ENCODE results near the gene GRIN2A.
"Not testable (repeated sequence)": the region's sequence is repeated elsewhere in the genome, so short reads cannot be mapped to it uniquely, and the experiment has no call there.

The GRIN2A gene

GRCh38 chr16:9908613-9909012 is 273.6 kb downstream of the GRIN2A start:
- DNase-seq, result no peak

DNA sequence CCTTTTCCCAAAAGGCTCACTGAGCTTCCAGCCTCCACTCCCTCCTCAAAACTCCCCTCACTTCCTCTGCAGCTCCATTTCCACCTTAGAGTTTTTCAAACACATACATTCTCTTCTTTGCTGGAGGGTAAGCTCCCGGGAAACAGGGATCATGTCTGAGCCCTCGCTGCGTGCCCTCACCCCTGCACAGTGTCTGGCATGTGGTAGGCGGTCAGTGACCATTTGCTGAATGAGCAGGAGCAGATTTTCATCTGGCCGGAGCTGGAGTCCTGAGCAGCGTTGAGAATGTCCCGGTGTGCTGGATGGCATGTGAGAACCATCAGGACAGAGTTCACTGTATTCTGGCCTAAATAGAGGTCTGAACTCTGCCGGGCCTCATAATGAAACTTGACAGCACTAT is 274.5 kb downstream of the GRIN2A start:
- DNase-seq, result no peak

GRCh38 chr16:9906218-9906617 is 276.0 kb downstream of the GRIN2A start:
- DNase-seq, result no peak

- DNase-seq, result no peak
Measured at GRCh38 chr16:9904526-9904925, 277.7 kb downstream of the GRIN2A start.

GRCh38 chr16:9900576-9900975 is 281.7 kb downstream of the GRIN2A start:
- DNase-seq, result no peak

DNA sequence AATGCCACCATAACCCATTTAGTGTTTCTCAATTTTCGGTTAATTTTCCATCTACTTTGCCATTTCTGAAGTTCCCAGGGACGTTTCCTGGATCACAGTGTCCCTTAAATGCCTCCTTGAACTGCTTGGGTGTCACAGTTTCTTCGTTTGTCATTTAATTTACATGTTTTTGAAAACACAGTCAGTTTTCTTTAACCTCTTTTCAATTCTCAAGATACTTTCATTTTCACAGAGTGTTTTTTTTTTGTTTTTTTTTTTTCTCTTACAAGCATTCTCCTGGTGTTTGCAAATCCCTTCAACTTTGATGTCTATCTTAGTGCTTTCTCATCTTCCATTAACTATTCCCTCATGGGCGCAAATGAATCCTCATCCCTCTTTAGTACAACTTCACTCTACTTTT is 283.7 kb downstream of the GRIN2A start:
- no peak for DNase-seq

- DNase-seq, result no peak
Measured at GRCh38 chr16:9898124-9898523, 284.1 kb downstream of the GRIN2A start.

GRCh38 chr16:9895817-9896216 is 286.4 kb downstream of the GRIN2A start:
- no peak for DNase-seq

DNA sequence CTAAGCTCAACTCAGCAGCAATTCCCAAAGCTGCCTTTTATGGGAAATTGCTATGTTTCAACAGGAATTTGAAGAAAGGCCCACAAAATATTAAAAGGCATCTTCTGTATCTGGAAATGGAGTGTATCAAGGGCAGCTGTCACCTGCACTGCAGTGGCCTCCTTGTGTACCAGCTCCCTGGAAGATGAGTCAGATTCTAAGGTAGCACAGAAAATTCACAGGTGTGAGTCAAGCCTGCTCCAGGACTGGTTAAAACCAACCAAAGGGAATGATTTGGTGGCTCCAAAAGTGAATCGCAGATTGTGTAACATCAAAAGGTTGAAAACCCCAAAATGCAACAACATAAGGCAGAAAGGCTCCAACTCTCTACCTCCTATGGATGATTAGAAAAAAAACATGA is 296.4 kb downstream of the GRIN2A start:
- DNase-seq, result no peak

GRCh38 chr16:9885467-9885866 is 296.8 kb downstream of the GRIN2A start:
- DNase-seq, result no peak

DNA sequence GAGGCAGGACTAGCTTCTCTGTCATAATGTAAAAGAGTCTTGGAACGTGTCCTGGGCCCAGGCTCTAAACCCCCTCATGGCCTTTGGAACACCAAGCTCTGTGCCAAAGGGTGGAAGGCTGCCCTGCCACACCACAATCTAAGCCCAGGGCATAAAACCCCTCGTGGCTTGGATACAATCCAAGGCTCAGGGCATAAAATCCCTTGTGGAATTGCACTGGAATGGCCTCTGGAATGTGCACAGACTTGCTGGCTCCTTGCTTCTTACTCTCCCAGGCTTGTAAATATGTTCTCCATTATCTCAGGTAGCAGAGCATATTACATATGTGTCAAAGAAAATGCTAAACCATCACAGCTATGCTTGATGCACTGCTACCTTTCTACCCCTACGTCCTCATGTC is 306.2 kb downstream of the GRIN2A start:
- not testable (repeated sequence) for DNase-seq

- no peak for DNase-seq
Measured at GRCh38 chr16:9874219-9874618, 308.0 kb downstream of the GRIN2A start.

GRCh38 chr16:9870962-9871361 is 311.3 kb downstream of the GRIN2A start:
- DNase-seq, result no peak

DNA sequence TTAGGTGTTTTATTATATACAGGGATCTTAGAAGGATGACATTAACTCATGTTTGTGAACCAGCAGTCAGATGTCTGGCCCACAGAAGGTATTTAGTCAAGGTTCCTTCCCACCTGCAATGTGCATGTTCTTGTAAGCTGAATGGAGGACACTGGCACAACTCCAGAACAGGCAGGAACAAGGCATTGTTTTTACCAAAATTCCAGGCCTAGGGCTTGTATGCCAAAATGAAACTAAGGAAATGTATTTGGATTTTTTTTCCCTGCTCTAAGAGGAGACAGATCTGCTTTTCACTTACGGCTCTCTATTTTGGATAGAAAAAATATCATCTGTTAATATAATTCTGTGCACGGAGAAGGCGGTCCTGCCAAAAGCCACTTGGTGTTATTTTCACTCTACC is 312.5 kb downstream of the GRIN2A start:
- DNase-seq, result no peak

DNA sequence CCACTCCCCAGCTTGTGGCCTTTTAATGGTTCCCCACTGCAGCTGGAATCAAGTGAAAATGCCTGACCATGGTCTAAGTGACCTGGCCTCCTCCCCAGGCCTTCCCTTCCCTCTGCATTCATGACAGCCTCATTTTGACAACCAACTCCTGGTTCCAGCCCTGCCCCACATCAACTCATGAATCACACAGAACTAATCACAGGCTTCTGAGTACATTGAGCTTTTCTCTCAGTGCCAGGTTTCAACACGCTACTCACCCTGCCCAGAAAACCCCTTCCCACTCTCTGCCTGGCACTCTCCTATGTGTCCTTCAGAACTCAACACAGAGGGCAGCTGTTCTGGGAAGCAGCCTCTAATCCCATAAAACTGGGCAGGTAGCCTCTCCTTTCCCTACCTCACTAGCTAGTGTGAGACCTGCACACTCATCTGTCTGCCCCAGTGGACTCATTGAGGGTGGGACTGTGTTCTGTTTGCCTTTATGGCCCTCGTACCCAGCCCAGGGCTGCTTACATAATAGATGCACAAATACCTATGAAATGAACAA is 313.6 kb downstream of the GRIN2A start:
- no peak for DNase-seq

- DNase-seq, result no peak
Measured at GRCh38 chr16:9867176-9867575, 315.1 kb downstream of the GRIN2A start.

DNA sequence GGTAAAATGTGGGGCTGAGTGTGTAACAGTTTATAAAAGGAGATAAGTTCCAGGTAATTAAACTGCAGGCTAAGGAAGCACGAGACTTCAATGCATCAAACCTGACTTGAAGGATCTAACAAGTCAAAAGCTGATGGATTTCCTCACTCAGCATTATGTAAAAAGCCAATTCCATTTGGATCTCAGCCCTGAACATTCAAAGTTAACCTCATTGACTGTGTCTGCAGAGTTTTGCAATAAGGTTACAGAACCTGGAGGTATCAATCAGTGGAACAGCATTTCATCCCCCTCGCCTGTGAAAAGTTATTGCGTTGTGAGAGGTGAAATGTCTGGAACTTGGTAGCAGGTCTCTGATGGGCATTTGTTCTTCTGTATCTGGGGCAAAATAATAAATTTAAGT is 317.8 kb downstream of the GRIN2A start:
- no peak for DNase-seq

- DNase-seq, result no peak
Measured at GRCh38 chr16:9862327-9862726, 319.9 kb downstream of the GRIN2A start.

GRCh38 chr16:9860876-9861275 is 321.4 kb downstream of the GRIN2A start:
- DNase-seq, result no peak

GRCh38 chr16:9859701-9860327 is 322.4 kb downstream of the GRIN2A start:
- DNase-seq, result no peak

DNA sequence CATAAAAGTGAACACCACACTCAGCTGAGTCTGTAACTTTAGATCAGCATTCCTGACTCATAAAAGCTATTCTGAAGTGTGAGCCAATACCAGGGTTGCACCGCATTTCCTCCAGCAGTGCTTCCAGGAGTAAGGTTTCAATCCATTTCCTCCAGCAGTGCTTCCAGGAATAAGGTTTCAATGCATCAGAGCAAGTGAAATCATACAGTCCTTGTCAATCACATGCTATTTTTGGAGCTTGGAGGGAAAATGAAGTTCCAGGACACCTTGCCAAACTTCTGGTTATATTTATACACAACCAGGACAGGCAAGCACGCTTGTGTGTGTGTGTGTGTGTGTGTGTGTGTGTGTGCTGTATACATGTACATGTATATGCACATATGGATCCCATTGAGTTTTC is 327.6 kb downstream of the GRIN2A start:
- no peak for DNase-seq

DNA sequence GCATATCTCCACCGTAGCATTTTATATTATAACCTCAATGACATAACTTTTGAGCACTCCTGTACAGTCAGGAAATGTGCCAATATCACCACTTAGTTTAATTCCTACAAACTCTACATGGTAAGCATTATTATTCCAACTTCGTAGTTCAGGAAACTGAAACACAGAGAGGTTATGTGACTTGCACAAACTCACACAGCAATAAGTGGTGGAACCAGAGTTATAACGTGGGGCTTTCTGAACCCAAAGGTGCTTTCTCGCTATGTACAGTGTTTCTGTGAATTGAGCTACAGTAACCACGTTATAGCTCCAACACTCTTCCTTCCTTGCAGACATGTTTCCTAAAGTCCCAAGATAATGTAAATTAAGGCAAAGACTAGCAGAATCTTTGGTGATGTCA is 330.2 kb downstream of the GRIN2A start:
- no peak for DNase-seq

- no peak for DNase-seq
Measured at GRCh38 chr16:9850817-9851216, 331.4 kb downstream of the GRIN2A start.

GRCh38 chr16:9849697-9850245 is 332.5 kb downstream of the GRIN2A start:
- no peak for DNase-seq

DNA sequence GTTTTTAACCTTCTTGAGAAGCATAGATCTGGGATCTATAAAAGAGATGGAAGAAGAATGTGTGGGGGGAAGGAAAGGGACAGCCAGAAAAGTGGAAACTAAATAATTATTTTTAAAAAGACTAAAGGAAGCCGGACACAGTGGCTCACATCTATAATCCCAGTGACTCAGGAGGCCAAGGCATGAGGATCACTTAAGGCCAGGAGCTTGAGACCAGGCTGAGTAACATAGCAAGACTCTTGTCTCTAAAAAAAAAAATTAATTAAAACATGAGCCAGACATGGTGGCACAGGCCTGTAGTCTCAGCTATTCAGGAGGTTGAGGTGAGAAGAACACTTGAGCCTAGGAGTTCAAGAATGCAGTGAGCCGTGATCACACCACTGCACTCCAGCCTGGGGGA is 335.1 kb downstream of the GRIN2A start:
- no peak for DNase-seq

All from stimulated activated CD4-positive, alpha-beta T cell treated with anti-CD3 and anti-CD28 coated beads, Interleukin-15, amount 100 ng/mL, for 24 hours (primary cell).